Right lobe of liver (tissue), 6 donors: ENCODE measurements around the gene AIFM3. TPM values are rescaled to one million over a fixed set of nuclear protein-coding genes. Genes with fewer than 3 reads are reported as not detected.
"Not testable (repeated sequence)": the region's sequence is repeated elsewhere in the genome, so short reads cannot be mapped to it uniquely, and the experiment has no call there.

Experiments used
- ATAC-seq, 4 donors: fragments of 200-7000 bp; cut with Tn5 transposase; one replicate each; pipeline ENCODE4 v1.9.1; 2020; ENCODE audit warnings: mild to moderate bottlenecking in 4 of 4, moderate library complexity in 4 of 4
- DNase-seq, 3 donors: peaks; one replicate each; pipeline ENCODE4 v3.0.0-alpha.2; 2020
- H3K27ac ChIP-seq, 3 donors: fragments of 200-600 bp; one replicate each; pipeline ENCODE4 v1.8.0; 2022
- H3K27me3 ChIP-seq, 2 donors: fragments of 200-600 bp; one replicate each; pipeline ENCODE4 v1.8.0; 2022
- H3K36me3 ChIP-seq, 4 donors: fragments of 200-600 bp; sonication (generic) in 1 of 4; one replicate each; pipeline versions ENCODE4 v1.5.1 to v1.8.0; 2017 to 2022; ENCODE audit warnings: control low read depth in 1 of 4
- H3K4me1 ChIP-seq, 4 donors: fragments of 200-600 bp; sonication (generic) in 1 of 4; one replicate each; pipeline versions ENCODE4 v1.5.1 to v1.8.0; 2017 to 2022; ENCODE audit warnings: control low read depth in 1 of 4
- H3K4me3 ChIP-seq, 3 donors: fragments of 200-600 bp; one replicate each; pipeline ENCODE4 v1.8.0; 2022
- H3K9me3 ChIP-seq, 4 donors: fragments of 200-600 bp; sonication (generic) in 1 of 4; one replicate each; pipeline versions ENCODE4 v1.5.1 to v1.8.0; 2017 to 2022; ENCODE audit warnings: control low read depth in 1 of 4
- POLR2A ChIP-seq: fragments of 450-650 bp; IDR thresholded peaks from one replicate; pipeline ENCODE4 v1.6.1; 2017; ENCODE audit warnings: antibody characterized with exemption, mild to moderate bottlenecking
- WGBS: methylation state at CpG from one replicate; pipeline ENCODE4 v1.1.6; 2018; ENCODE audit warnings: low coverage, low lambda C conversion rate; ENCODE audit not compliant: insufficient coverage; ENCODE audit errors: missing lambda C conversion rate; 5-methylcytosine and 5-hydroxymethylcytosine counted together
- intact Hi-C, 2 donors: fragments of 100-400 bp; cut with DNase I; formaldehyde crosslinking; loops; one replicate each; pipeline versions ENCODE4 v1.11.2 to v1.14.1; 2022
- total RNA-seq, 6 experiments: library from RNA; depleted of rRNA in 2 of 6; stranded (reverse); fragments of >200 nt in 2 of 6; fragmentation: NEBNext Ultra II Directional in 3 of 6; extraction: Animal tissue kit (Norgen Biotek cat#: 25700) in 3 of 6; gene quantifications; one replicate each; pipeline versions ENCODE4 v1.1.0 to v1.2.4, GENCODE V29; 2016 to 2023
- TF ChIP-seq, protein P1 (sequence below), 4 donors: fragments of 200-600 bp in 3 of 4; fragments of 450-650 bp in 1 of 4; IDR thresholded peaks; one replicate each; pipeline versions ENCODE4 v1.5.1 to v1.8.0; 2016 to 2022; ENCODE audit warnings: antibody characterized with exemption in 4 of 4, mild to moderate bottlenecking in 2 of 4
- donor health status: DM: no; HTN: yes; CAD: no.
- donor health status: DM: no; HTN: no; CAD: no.
- donor health status: DM: no; HTN: no; CAD: no.
- donor health status: DM: no; HTN: yes; CAD: no.
- donor health status: DM: no; HTN: yes; CAD: no.

The AIFM3 gene
- total RNA-seq, 6 experiments from 2014 or later, result 0.37 to 1.4 (median 1.0) TPM

- intact Hi-C loops, result loop anchor here in 1 of 2 donors (10.0 kb wide), 1 partner anchor 54 kb away; no protein-coding TSS in a partner anchor
- WGBS, result 100% methylated on average over 1 of the region's 4 CpGs
- H3K27ac ChIP-seq, result no peak overlapping the region
- DNase-seq (no peak), ATAC-seq (peak in 2 of 4 donors; percentile 16 to 38)
- peaks cover 0 to 55% (median 21%) of the 10 kb centered on the region in 4 donors for H3K4me1 ChIP-seq
- H3K9me3 ChIP-seq, result no peaks in the 10 kb centered on the region
- no peak overlapping the region for H3K4me3 ChIP-seq
- no peaks in the 10 kb centered on the region for H3K27me3 ChIP-seq
- TF ChIP-seq, protein P1, sequence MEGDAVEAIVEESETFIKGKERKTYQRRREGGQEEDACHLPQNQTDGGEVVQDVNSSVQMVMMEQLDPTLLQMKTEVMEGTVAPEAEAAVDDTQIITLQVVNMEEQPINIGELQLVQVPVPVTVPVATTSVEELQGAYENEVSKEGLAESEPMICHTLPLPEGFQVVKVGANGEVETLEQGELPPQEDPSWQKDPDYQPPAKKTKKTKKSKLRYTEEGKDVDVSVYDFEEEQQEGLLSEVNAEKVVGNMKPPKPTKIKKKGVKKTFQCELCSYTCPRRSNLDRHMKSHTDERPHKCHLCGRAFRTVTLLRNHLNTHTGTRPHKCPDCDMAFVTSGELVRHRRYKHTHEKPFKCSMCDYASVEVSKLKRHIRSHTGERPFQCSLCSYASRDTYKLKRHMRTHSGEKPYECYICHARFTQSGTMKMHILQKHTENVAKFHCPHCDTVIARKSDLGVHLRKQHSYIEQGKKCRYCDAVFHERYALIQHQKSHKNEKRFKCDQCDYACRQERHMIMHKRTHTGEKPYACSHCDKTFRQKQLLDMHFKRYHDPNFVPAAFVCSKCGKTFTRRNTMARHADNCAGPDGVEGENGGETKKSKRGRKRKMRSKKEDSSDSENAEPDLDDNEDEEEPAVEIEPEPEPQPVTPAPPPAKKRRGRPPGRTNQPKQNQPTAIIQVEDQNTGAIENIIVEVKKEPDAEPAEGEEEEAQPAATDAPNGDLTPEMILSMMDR (IDR thresholded peaks at IDR 0.05), result no peak
- no peak for TF ChIP-seq POLR2A
- H3K36me3 ChIP-seq, result no peaks in the 10 kb centered on the region
These were observed 26.1 kb upstream of the AIFM3 start for GRCh38 chr22:20940904-20941385.

- peaks cover 0 to 43% (median 15%) of the 10 kb centered on the region in 4 donors for H3K4me1 ChIP-seq
- not testable (repeated sequence) for ATAC-seq, H3K36me3 ChIP-seq, H3K27ac ChIP-seq, DNase-seq, H3K9me3 ChIP-seq, H3K27me3 ChIP-seq, H3K4me3 ChIP-seq
- 76% methylated on average over 7 of the region's 7 CpGs for WGBS
- intact Hi-C loops, result loop anchor here in 1 of 2 donors (10.0 kb wide), 1 partner anchor 52 kb away; no protein-coding TSS in a partner anchor
These were observed 24.7 kb upstream of the AIFM3 start for GRCh38 chr22:20942203-20942902.

GRCh38 chr22:20943104-20943933 is 23.7 kb upstream of the AIFM3 start:
- ATAC-seq (no peak), DNase-seq (no peak)
- Histone ChIP-seq H3K9me3 (no peaks in the 10 kb centered on the region), H3K27me3 (no peaks in the 10 kb centered on the region), H3K36me3 (no peaks in the 10 kb centered on the region), H3K27ac (no peak overlapping the region), H3K4me3 (no peak overlapping the region), H3K4me1 (peaks cover 0 to 42% (median 14%) of the 10 kb centered on the region in 4 donors)
- no peak for TF ChIP-seq POLR2A
- TF ChIP-seq, protein P1 (IDR thresholded peaks at IDR 0.05), result no peak
- WGBS, result 93% methylated on average over 8 of the region's 8 CpGs
- intact Hi-C loops, result loop anchor here in 1 of 2 donors (10.0 kb wide), 1 partner anchor 51 kb away; no protein-coding TSS in a partner anchor

- Histone ChIP-seq H3K4me3 (no peak overlapping the region), H3K27me3 (no peaks in the 10 kb centered on the region), H3K9me3 (no peaks in the 10 kb centered on the region), H3K4me1 (peaks cover 0 to 41% (median 13%) of the 10 kb centered on the region in 4 donors), H3K27ac (no peak overlapping the region), H3K36me3 (no peaks in the 10 kb centered on the region)
- DNase-seq (no peak), ATAC-seq (no peak)
- TF ChIP-seq, protein P1 (IDR thresholded peaks at IDR 0.05), result no peak
- TF ChIP-seq POLR2A, result no peak
- intact Hi-C loops, result loop anchor here in 1 of 2 donors (10.0 kb wide), 1 partner anchor 51 kb away; no protein-coding TSS in a partner anchor
- WGBS, result 0% methylated on average over 1 of the region's 1 CpG
These were observed 23.0 kb upstream of the AIFM3 start for GRCh38 chr22:20944042-20944441.
